Activated CD4-positive, CD25-positive, alpha-beta regulatory T cell (primary cell): ENCODE data around the gene UGCG.
"Not testable (repeated sequence)": the region's sequence is repeated elsewhere in the genome, so short reads cannot be mapped to it uniquely, and the experiment has no call there.

Experiments used
- DNase-seq, 4 experiments: peaks; one replicate each; lab custom pipeline; 2025; lab: John Stamatoyannopoulos, UW

UGCG gene

GRCh38 chr9:111895996-111896941 is at the start of gene UGCG:
TSS of gene UGCG (plus strand) at chr9:111896814. CDS start at chr9:111897216, 402 bp downstream.
- DNase-seq: peak; percentile 68 to 82 (median 78)

- no peak for DNase-seq
Measured at GRCh38 chr9:111851553-111851952, 45.1 kb upstream of the UGCG start.

GRCh38 chr9:111852291-111852690 is 44.3 kb upstream of the UGCG start:
- no peak for DNase-seq

- DNase-seq: no peak
Measured at GRCh38 chr9:111853450-111853827, 43.2 kb upstream of the UGCG start.

GRCh38 chr9:111854799-111855198 is 41.8 kb upstream of the UGCG start:
- no peak for DNase-seq

- DNase-seq: no peak
Measured at GRCh38 chr9:111857555-111858211, 38.9 kb upstream of the UGCG start.

GRCh38 chr9:111860443-111860842 is 36.2 kb upstream of the UGCG start:
- DNase-seq: no peak

GRCh38 chr9:111863636-111864035 is 33.0 kb upstream of the UGCG start:
- DNase-seq: no peak

GRCh38 chr9:111866976-111867375 is 29.6 kb upstream of the UGCG start:
- no peak for DNase-seq

- no peak for DNase-seq
Measured at GRCh38 chr9:111868475-111868874, 28.1 kb upstream of the UGCG start.

- no peak for DNase-seq
Measured at GRCh38 chr9:111870774-111871498, 25.7 kb upstream of the UGCG start.

GRCh38 chr9:111871499-111871855 is 25.1 kb upstream of the UGCG start:
- DNase-seq: no peak

- DNase-seq: no peak
Measured at GRCh38 chr9:111872886-111873285, 23.7 kb upstream of the UGCG start.

- no peak for DNase-seq
Measured at GRCh38 chr9:111873901-111874300, 22.7 kb upstream of the UGCG start.

- DNase-seq: no peak
Measured at GRCh38 chr9:111874500-111874899, 22.1 kb upstream of the UGCG start.

GRCh38 chr9:111875291-111875690 is 21.3 kb upstream of the UGCG start:
- not testable (repeated sequence) for DNase-seq

GRCh38 chr9:111875691-111876090 is 20.9 kb upstream of the UGCG start:
- DNase-seq: not testable (repeated sequence)

GRCh38 chr9:111876179-111876578 is 20.4 kb upstream of the UGCG start:
- DNase-seq: no peak

- DNase-seq: no peak
Measured at GRCh38 chr9:111877420-111877819, 19.2 kb upstream of the UGCG start.

GRCh38 chr9:111878946-111879345 is 17.7 kb upstream of the UGCG start:
- DNase-seq: no peak

GRCh38 chr9:111886983-111887718 is 9.5 kb upstream of the UGCG start:
- DNase-seq: no peak

GRCh38 chr9:111890334-111890733 is 6.3 kb upstream of the UGCG start:
- no peak for DNase-seq
